Tibial nerve (tissue), 3 donors: ENCODE measurements around the gene NCK1.

Source experiments
- POLR2A ChIP-seq, 2 donors: fragments of 450-650 bp; IDR thresholded peaks; one replicate each; pipeline ENCODE4 v1.6.1; 2017; ENCODE audit warnings: antibody characterized with exemption in 2 of 2, mild to moderate bottlenecking in 2 of 2, moderate library complexity in 2 of 2
- TF ChIP-seq, protein P1 (sequence below), 5 experiments: fragments of 200-600 bp in 3 of 5; fragments of 450-650 bp in 2 of 5; sonication (generic) in 3 of 5; IDR thresholded peaks; one replicate each; pipeline ENCODE4 v1.5.1; 2016 to 2019; ENCODE audit warnings: antibody characterized with exemption in 5 of 5, mild to moderate bottlenecking in 3 of 5, moderate library complexity in 2 of 5

GRCh38 chr3:136994772-136995516, 132.9 kb downstream of the NCK1 start:
- TF ChIP-seq, protein P1, sequence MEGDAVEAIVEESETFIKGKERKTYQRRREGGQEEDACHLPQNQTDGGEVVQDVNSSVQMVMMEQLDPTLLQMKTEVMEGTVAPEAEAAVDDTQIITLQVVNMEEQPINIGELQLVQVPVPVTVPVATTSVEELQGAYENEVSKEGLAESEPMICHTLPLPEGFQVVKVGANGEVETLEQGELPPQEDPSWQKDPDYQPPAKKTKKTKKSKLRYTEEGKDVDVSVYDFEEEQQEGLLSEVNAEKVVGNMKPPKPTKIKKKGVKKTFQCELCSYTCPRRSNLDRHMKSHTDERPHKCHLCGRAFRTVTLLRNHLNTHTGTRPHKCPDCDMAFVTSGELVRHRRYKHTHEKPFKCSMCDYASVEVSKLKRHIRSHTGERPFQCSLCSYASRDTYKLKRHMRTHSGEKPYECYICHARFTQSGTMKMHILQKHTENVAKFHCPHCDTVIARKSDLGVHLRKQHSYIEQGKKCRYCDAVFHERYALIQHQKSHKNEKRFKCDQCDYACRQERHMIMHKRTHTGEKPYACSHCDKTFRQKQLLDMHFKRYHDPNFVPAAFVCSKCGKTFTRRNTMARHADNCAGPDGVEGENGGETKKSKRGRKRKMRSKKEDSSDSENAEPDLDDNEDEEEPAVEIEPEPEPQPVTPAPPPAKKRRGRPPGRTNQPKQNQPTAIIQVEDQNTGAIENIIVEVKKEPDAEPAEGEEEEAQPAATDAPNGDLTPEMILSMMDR (IDR thresholded peaks at IDR 0.05): no peak
- TF ChIP-seq POLR2A (IDR thresholded peaks at IDR 0.05): no peak
